AG10803 (cell line): ENCODE results near the gene SORBS2.

Experiments
- DNase-seq: peaks from one replicate; pipeline ENCODE4 v3.0.0; 2010; ENCODE audit warnings: low read depth
- H3K4me3 ChIP-seq: 2 replicates; pipeline ENCODE4 v1.5.1; 2011; ENCODE audit warnings: mild to moderate bottlenecking, low read length, control low read depth
- TF ChIP-seq, protein P1 (sequence below): conservative IDR thresholded peaks from 2 replicates; pipeline ENCODE4 v1.5.1; 2011; ENCODE audit warnings: mild to moderate bottlenecking, low read length, control low read depth, inconsistent platforms

SORBS2 gene

DNA sequence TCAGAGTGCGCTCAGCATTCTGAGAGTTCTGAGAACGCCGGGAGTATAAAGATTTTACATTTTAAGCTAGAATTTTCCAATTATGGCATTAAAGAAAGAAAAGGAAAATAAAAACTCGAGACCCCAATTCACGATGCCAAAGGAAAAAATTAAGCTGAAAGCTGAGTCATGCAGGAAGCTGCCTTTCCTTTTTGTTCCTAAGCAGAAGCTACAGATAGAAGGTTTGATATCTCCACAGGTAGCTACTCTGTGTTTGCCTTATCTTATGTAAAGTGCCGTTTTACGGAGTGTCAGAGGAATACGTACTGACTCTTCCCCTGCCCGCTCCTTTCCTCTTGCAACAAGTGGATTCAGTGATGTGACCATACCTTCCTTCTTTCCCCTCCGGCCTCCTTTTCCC lies 10.8 kb upstream of the SORBS2 start:
- no peak overlapping the region for H3K4me3 ChIP-seq
- no peak for DNase-seq
- TF ChIP-seq, protein P1, sequence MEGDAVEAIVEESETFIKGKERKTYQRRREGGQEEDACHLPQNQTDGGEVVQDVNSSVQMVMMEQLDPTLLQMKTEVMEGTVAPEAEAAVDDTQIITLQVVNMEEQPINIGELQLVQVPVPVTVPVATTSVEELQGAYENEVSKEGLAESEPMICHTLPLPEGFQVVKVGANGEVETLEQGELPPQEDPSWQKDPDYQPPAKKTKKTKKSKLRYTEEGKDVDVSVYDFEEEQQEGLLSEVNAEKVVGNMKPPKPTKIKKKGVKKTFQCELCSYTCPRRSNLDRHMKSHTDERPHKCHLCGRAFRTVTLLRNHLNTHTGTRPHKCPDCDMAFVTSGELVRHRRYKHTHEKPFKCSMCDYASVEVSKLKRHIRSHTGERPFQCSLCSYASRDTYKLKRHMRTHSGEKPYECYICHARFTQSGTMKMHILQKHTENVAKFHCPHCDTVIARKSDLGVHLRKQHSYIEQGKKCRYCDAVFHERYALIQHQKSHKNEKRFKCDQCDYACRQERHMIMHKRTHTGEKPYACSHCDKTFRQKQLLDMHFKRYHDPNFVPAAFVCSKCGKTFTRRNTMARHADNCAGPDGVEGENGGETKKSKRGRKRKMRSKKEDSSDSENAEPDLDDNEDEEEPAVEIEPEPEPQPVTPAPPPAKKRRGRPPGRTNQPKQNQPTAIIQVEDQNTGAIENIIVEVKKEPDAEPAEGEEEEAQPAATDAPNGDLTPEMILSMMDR: no peak

DNA sequence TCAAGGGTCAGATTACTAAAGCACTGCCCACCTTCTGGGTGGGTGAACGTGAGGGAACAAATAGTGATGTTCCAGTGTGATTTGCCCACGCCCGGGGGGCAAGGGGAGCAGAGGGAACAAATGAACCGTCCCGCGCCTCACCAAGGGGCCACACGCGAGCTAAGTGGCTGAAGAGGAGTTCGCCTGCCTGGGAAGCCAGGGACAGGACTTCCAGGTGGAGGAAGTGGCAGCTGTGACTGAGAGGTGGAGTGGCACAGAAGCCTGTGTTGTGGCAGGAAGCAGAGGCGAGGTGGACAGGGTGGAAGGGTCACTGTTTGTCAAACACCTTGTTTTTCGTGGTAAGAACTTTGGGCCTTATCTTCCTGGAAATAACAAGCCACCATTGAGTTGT lies 9.0 kb upstream of the SORBS2 start:
- DNase-seq: no peak
- TF ChIP-seq, protein P1: no peak
- H3K4me3 ChIP-seq: no peak overlapping the region

DNA sequence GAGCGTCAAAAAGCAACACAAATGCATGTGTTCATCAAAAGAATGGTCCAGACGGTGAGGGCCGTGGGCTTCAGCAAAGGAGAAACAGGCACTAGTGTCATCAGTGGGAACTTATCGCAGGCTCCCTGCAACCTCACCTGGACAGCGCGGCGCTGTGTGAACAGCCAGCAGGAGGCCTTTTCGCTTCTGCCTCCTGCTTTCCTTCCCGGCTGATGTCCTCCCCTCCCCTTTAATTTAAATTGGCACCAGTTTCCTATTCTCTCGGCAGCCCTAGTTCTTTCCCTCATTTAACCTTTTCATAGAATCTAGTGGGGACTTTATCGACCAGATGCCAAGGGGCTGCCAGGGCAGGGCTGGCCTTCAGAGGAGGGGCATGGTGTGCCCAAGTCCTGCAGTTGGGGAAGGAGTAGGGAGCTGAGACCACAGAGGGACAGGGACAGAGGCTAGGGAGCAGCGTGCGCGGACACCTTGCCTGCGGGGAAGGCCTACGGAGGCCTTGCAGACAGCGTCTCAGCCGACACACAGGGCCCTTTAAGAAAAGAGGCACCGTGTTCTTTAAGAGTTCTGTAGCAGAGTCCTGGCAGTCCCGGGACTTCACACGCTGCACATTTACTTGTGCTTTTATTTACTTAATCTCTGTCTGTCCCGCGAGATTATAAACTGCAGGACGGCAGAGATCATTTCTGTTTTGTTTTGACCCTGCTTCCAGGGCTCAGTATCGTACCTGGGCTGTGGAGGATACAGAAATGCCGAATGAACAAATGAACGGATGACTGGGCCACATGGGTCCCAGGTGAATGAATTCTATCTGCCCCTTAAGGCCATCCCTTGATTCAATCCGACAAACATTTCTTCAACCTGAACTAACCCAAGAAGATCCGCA lies 8.4 kb upstream of the SORBS2 start:
- H3K4me3 ChIP-seq: no peak overlapping the region
- TF ChIP-seq, protein P1: no peak
- no peak for DNase-seq

DNA sequence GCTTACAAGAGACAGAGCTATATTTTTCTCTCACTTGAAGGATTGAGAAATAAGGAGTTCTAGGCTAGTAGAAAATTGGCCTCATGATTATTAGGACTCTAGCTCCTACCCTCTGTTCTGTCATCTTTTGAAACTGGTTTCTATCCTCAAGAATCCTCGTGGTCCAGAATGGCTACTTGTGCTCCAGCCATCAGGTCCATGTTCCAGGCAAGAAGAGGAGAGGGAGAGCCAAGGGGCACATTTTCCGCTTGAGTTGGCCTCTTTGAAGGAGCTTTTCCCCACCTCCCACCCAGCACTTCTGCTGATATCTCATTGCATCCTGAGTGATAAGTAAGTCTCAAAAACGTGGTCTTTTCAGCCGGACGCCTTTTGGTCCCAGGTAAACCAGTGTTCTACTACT lies 7.2 kb upstream of the SORBS2 start:
- TF ChIP-seq, protein P1: no peak
- H3K4me3 ChIP-seq: no peak overlapping the region
- no peak for DNase-seq

DNA sequence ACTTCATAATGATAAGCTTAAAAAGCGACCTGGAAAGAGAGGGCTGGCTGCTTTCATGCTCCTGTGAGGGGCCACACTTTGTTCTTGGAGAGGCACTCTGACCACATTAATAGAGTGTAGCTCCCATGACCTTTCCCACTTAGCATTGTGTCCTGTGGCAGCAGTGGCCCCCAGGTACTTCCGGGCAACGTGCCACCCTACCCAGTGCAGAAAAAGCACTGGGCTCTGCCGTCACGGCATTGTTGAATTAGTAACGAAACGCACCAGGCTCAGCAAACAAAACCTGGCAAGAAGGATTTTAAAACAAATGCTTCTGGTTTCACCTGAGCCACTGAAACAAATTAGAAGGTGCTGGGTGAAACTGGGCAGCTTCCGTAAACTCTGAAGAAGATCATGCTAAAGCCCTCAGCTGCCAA lies 5.4 kb upstream of the SORBS2 start:
- no peak for DNase-seq

DNA sequence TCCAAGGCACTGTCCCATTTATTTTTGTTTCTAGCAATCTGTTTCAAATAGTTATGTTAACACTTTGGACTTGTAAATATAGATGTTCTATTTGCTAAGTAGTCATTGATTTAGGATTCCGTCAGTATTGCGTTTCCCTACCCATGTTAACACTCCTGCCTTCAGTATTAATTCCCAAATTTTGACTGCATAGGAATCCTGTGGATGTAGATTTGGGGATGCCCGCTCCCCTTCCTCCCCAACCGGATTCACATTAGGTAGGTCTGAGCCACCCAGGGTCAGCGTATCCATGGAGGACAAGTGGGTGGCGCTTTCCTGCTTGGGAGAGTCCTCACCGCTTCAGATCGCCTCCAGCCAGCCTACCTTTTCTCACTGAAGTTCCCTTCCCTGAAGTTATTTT lies 1.1 kb upstream of the SORBS2 start:
- DNase-seq: no peak
- H3K4me3 ChIP-seq: no peak overlapping the region
- TF ChIP-seq, protein P1: no peak

More for the DNA sequence above, 5.4 kb upstream of the SORBS2 start:
- TF ChIP-seq, protein P1: no peak
- no peak overlapping the region for H3K4me3 ChIP-seq
